Frontal cortex (tissue), 4 donors: ENCODE results near the gene OSBPL2. TPM values are rescaled to one million over a fixed set of nuclear protein-coding genes. Genes with fewer than 3 reads are reported as not detected.

Source experiments
- DNase-seq, 2 donors: peaks; one replicate each; pipeline ENCODE4 v3.0.0; 2012; ENCODE audit warnings: low spot score in 2 of 2
- FAIRE-seq: peaks from 2 replicates; lab custom pipeline; 2012; peaks lifted over from hg19 to GRCh38; lab: Jason Lieb, UNC
- total RNA-seq: library from RNA; depleted of rRNA; stranded (reverse); fragments of >200 nt; gene quantifications from one replicate; pipeline ENCODE4 v1.2.3, GENCODE V29; 2014
- donor health status: control.
- donor health status: control.
- donor health status: control.

The OSBPL2 gene
- total RNA-seq, 1 donor from 2014 or later, result 42.4 TPM

- peak; percentile 90 for DNase-seq
- FAIRE-seq, result no peak
Measured at GRCh38 chr20:62219992-62220665, 18.2 kb upstream of the OSBPL2 start, which contains the start of gene HRH3. HRH3 (minus strand) TSS chr20:62220278; CDS start chr20:62219970, 308 bp downstream.

- no peak for FAIRE-seq
- no peak for DNase-seq
Measured at GRCh38 chr20:62220666-62221568, 17.4 kb upstream of the OSBPL2 start.

- FAIRE-seq (no peak), DNase-seq (no peak)
Measured at GRCh38 chr20:62222266-62222850, 16.0 kb upstream of the OSBPL2 start.

- no peak for FAIRE-seq
- DNase-seq, result no peak
Measured at GRCh38 chr20:62222972-62223371, 15.3 kb upstream of the OSBPL2 start.

- DNase-seq (no peak), FAIRE-seq (no peak)
Measured at GRCh38 chr20:62223571-62223970, 14.8 kb upstream of the OSBPL2 start.

- no peak for FAIRE-seq
- no peak for DNase-seq
Measured at GRCh38 chr20:62224113-62224855, 14.0 kb upstream of the OSBPL2 start.

GRCh38 chr20:62225026-62225425 is 13.3 kb upstream of the OSBPL2 start:
- DNase-seq (no peak), FAIRE-seq (no peak)

GRCh38 chr20:62225820-62226635 is 12.3 kb upstream of the OSBPL2 start:
- DNase-seq (no peak), FAIRE-seq (no peak)

- DNase-seq, result no peak
- FAIRE-seq, result no peak
Measured at GRCh38 chr20:62226707-62227590, 11.4 kb upstream of the OSBPL2 start.

- FAIRE-seq (no peak), DNase-seq (no peak)
Measured at GRCh38 chr20:62227591-62227976, 10.7 kb upstream of the OSBPL2 start.

GRCh38 chr20:62227977-62228958 is 10.1 kb upstream of the OSBPL2 start:
- FAIRE-seq, result no peak
- DNase-seq, result no peak

- FAIRE-seq (no peak), DNase-seq (no peak)
Measured at GRCh38 chr20:62228982-62229545, 9.3 kb upstream of the OSBPL2 start.

- FAIRE-seq (no peak), DNase-seq (no peak)
Measured at GRCh38 chr20:62229667-62230066, 8.7 kb upstream of the OSBPL2 start.

GRCh38 chr20:62230276-62230675 is 8.0 kb upstream of the OSBPL2 start:
- no peak for DNase-seq
- no peak for FAIRE-seq

- FAIRE-seq (no peak), DNase-seq (no peak)
Measured at GRCh38 chr20:62230696-62231095, 7.6 kb upstream of the OSBPL2 start.

GRCh38 chr20:62231292-62231691 is 7.0 kb upstream of the OSBPL2 start:
- no peak for FAIRE-seq
- DNase-seq, result no peak

GRCh38 chr20:62232194-62232593 is 6.1 kb upstream of the OSBPL2 start:
- no peak for DNase-seq
- no peak for FAIRE-seq
